A172 (cell line): Measurements from ENCODE around the gene CUBN. TPM values are rescaled to one million over a fixed set of nuclear protein-coding genes. Genes with fewer than 3 reads are reported as not detected.

Experiments
- DNase-seq: peaks from one replicate; pipeline ENCODE4 v3.0.0-alpha.2; 2015; ENCODE audit warnings: low spot score
- total RNA-seq: library from RNA; depleted of rRNA; stranded (reverse); fragments of >200 nt; shearing (Covaris generic); gene quantifications from 2 replicates; pipeline ENCODE4 v1.2.3, GENCODE V29; 2014

The CUBN gene
- total RNA-seq, 1 experiment from 2014 or later = 0.60 TPM

DNA sequence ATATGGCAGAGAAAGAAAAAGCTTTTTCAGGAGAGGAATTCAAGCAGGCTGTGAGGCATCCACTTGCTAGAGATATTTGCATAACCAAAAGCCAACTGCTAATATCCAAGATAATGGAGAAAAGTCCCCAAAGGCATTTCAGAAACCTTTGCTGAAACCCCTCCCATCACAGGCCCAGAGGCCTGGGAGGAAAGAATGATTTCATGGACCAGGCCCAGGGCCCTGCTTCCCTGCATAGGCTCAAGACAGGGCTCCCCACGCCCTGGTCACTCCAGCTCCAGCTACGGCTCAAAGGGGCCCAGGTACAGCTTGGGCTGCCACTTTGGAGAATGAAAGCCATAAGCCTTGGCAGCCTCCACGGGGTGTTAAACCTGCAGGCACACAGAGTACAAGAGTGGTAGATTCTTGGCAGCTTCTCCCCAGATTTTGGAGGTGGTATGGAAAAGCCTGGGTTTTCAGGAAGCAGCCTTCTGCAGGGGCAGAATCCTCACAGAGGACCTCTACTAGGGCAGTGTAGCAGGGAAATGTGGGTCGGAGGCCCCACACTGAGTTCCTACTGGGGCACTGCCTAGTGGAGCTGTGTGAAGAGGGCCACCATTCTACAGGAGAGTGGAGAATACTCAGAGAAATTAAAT, 306.8 kb downstream of the CUBN start:
- no peak for DNase-seq

DNA sequence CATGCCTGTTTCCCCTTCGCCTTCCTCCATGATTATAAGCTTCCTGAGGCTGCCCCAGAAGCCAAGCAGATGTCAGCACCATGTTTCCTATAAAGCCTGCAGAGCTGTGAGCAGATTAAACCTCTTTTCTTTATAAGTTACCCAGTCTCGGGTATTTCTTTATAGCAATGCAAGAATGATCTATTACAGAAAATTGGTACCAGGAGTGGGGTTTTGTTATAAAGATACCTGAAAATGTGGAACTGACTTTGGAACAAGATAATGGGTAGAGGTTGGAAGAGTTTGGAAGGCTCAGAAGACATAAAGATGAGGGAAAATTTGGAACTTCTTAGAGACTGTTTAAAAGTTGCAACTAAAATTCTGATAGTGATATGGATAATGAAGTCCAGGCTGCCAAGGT, 307.6 kb downstream of the CUBN start:
- no peak for DNase-seq

DNA sequence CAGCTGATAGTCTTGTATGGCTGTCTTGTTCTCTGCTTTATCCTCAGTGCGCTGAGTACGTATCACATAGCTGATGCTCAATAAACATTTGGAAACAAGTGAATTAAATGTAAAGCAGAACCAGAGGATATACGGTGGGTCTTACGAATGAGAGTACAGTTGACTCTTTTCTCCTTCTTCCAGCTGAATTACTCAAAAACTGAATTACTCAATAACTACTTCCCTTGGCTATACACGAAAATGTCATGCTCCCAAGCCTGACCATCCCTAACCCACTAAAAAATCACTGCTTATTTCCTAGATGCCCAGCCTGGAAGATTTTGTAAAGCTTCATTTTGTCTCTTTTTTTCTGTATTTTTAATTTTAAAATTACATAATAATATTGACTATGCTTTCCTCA, 309.2 kb downstream of the CUBN start:
- DNase-seq = no peak

DNA sequence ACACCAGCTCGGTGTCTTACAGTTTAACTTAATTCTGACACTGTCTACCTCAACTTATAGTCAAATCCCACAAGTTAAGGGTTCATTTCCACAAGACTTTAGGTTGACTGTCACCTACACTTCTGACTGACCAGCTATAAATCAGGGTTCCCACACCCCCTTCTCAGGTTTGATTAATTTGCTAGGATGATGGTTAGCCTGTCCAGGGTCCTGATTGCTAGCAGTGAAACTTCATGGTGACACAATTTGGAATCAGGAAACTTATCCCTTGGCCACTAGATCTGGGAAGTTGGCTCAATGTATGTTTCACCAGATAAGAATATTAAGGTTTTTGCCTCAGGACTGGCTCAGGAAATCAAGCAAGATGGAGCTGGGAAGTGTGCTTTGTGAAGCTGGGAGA, 309.6 kb downstream of the CUBN start:
- no peak for DNase-seq

DNA sequence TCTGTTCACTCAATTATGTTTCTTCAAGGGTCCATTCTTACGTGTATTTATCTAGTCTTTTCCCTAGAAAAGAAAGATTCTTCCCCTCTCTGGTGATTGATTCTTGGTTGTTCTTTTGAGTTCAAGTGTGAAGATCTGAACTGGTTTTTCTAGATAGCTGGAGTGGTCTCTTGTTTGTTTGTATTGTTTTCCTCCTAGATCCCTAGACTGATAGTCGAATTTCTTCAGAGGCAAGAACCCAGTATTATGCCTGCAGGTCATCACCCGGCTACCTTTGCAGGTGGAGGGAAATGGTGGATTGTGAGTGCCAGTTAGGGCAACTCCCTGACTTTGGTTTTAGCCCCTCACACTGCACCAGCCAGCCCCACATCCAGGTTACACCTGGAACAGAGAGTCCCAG, 310.2 kb downstream of the CUBN start:
- no peak for DNase-seq

DNA sequence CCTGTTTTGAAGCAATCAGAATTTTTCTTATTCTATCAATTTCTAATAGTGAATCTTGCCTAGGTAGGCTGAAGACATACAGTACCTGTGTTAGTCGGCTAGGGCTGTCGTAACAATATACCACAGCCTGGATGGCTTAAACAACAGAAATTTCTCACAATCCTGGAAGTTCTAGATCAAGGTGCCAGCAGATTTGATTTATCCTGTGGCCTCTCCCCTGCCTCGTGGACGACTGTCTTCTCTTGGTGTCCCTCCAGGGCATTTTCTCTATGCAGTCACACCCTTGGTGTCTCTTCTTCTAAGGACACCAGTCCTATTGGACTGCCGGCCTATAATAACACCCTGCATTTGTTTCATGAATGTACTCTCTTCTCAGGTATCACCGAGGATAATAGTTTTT, 310.6 kb downstream of the CUBN start:
- DNase-seq = no peak

DNA sequence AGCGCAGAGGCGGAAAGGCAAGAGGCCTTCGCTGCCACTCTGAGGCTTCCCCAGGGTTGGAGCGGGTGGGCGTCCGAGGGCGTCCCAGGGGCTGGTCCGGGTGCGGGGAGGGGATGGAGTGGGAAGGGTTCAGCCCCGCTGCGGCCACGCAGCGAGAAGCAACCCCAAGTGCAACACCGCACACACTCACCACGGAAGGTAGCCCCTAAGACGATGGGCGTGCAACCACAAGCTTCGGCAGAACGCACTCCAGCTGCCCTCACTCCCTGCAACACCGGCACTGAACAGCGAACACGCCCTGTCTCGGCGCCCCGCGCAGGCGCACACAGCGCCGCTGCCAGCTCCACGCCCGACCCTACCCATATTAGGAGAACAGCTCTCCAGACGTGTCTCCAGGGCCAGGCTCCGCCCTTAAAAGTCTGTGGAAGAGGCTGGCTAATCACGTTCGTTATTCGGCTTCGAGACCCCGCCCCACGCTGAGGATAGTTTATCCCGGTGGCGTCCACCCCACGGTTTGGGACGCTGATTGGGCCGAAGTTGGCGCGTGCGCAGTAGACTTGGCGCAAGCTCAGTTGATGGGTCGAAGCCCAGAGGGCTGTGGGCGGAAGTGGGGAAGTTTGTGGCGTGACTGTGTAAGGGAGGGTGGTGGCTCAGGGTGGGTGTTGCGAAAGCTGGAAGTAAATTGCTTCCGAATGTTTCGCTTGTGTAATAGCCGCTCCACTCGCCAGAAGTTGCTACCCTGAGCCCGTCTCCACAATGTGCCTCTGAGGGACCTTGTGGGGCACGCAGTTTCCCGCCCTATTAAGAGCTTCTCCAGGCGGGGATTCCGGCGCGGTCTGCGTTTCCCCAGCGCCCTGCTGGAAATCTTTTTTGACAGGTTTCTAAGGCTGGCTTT, 312.2 kb downstream of the CUBN start, which contains the start of gene RSU1:
Gene RSU1 (minus strand): TSS at position 300 of the 895 bp plus-strand sequence. CDS start 343 bp downstream, outside the sequence.
- peak; percentile 100 for DNase-seq

DNA sequence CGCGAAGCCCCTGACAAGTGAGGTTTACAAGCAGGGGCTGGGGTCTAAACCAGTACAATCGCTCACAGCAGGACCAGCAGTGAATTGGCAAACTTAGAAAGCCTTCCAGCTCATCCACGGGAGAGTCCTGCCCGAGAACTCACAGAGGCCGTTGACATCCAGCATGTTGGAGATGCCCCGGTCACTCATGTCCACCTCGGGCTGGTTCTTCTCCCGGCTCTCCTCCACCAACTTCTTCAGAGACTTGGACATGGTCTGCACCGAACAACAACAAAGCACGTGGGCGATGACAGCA, 312.8 kb downstream of the CUBN start:
- DNase-seq = no peak

DNA sequence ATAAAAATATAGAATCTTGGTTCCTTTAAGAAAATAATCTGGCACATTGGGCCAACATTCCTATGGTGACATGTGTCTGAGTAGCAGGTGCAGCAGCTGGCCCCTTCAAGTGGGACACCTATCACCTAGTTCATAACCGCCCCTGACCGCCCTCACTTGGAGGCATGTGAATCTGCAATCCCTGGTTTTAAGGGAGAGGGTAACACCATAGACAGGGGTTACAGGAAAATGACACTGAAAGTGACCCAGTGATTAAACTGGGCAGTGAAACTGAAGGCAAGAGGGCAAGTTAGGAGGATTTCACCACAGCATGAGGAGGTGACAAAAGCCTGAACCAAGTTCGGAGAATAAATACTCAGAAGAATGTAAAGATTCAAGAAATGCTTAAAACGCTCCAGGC, 313.4 kb downstream of the CUBN start:
- DNase-seq = no peak

DNA sequence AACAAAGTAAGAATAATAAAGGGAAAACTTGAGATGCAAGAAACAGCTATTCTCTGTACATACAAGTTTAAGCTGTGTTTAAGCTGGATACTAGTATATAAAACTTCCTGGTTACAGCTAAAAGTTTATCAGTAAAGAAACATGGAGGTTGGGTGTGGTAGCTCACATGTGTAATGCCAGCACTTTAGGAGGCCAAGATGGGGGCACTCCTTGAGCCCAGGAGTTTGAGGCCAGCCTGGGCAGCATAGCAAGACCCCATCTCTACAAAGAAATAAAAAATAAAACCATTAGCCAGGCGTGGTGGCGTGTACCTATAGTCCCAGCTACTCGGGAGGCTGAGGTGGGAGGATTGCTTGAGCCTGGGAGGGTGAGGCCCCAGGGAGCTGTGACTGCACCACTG, 315.6 kb downstream of the CUBN start:
- DNase-seq = no peak

DNA sequence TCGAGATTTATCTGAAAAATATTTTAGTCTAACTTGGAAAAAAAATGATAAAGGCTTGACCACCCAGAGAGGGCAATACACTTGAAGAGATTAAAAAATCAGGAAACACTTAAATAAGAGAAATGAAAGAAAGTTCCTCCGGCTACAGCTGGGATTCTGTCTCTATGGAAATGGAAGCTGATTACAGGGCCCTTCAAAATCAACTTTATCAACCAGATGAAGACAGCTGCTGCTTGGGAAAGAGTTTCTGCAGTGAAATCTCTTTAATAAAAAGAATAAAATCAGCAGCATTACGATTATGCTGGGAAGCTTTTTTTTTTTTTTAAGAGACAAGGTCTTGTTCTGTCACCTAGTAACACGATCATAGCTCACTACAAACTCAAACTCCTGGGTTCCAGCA, 316.9 kb downstream of the CUBN start:
- no peak for DNase-seq

DNA sequence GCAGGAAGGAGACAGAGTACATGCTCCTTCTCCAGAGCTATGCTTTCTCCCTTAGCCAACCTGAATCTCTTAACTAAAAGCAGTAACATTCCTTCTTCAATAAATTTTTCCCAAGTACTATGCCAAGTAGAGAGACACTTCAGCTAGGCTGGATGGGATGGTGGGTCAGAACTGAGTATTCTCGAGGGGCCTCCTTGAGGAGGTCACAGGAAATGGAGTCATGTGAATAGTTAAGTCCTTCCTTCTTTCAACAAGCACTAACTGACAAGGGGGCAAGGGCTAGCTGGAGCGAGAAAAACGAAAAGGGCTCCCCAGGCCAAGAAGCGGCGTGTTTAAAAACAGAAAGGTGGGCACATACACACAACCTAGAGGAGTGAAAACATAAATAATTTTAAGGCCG, 317.8 kb downstream of the CUBN start:
- DNase-seq = no peak

DNA sequence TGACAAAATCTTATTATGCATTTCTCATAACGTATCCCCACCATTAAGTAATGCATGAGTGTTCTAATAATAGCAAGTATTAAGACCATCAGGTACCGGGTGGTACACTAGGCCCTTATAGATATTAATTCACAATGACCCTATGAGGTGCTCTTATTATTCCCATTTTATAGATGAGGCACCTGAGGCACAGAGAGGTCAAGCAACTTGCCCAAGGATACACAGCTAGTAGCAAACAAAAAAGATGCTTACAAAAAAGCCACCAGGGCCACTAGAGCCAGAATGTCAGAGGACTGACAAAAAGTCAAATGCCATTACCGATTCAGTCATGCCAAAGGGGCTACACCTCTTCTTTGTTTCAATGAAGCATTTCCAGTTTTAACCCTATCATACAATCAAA, 318.3 kb downstream of the CUBN start:
- DNase-seq = no peak

DNA sequence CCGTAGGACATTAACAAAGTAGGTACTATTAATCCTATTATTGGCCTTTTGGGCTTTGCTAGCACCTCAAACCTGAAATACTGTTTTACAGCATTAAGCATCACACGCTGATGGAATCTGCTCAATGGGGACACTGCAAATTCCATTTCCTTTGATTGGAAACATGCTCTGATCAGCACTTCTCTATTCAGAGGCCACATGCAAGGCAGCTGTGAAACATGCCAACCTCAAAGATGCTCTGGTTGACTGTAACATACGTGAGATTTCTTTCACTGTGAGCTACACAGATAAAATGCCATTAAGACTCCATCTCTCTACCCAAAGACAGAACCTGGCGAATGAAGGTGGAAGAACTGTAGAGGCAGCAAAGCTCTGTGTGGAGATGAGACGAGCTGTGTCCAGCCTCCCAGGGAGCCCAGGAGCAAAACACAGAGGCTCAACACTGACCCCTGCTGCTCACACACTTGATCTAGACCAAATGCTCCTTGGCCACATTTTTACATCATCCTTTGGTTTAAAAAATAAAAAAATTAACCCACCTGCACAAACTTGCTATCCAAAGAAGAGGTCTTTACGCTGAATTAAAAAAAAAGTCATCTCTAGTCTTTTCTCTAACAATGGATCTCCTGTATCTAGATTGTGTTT, 320.4 kb downstream of the CUBN start:
- no peak for DNase-seq

DNA sequence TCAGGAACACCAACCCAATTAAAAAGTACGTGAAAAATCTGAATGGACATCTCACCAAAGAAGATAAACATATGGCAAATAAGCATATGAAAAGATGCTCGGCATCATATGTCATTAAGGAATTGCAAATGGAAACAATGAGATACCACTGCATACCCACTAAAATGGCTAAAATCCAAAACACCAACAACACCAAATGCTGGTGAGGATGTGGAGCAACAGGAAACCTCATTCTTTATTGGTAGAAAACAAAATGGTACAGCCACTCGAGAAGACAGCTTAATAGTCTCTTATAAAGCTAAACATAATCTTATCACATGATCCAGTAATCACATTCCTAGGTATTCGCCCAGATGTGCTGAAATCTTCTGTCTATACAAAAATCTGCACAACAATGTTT, 325.5 kb downstream of the CUBN start:
- DNase-seq = no peak

DNA sequence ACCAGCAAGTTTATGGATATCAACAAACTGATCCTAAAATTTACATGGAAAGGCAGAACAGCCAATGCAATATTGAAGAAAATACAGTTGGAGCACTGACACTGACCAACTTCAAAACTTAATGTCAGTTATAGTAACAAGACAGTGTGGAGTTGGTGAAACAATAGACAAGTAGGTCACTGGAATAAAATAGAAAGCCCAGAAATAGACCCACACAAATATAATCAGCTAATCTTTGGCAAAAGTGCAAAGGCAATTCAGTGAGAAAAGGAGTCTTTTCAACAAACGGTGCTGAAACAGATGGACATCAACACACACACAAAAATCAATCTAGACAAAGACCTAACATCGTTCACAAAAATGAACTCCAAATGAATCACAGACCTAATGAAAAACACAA, 326.1 kb downstream of the CUBN start:
- no peak for DNase-seq

DNA sequence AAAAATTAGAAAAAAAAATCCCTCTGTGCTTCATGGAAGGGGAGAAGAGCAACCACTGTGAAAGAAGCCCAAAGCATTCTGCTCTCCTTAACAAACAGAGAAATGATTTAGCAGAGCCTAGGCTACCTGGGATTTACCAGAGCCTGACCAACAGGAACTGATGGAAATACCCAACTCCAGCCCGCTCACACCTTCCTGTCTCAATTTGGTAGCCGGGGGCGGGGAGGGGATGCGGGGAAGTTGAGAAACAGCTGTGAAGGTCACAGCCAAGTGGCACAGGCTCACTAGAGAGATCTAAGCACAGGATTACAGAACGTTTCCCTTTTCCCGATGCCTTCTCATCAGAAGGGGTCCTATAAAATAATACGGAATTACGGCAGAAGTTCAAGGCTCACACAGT, 330.0 kb downstream of the CUBN start:
- DNase-seq = no peak

DNA sequence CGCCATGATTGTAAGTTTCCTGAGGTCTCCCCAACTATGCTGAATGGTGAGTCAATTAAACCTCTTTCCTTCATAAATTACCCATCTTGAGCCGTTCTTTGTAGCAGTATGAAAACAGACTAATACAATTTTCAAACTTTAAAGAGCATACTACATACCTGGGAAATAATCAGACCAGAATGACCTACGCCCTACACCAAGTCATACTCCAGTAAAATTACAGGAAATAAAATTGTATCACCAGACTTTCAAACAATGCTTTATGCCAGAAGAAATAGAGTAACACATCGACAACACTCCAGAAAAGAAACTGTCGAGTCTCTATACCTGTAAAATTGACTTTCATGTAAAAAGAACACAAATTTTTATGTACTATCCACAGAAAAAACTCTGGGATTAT, 331.0 kb downstream of the CUBN start:
- DNase-seq = no peak

DNA sequence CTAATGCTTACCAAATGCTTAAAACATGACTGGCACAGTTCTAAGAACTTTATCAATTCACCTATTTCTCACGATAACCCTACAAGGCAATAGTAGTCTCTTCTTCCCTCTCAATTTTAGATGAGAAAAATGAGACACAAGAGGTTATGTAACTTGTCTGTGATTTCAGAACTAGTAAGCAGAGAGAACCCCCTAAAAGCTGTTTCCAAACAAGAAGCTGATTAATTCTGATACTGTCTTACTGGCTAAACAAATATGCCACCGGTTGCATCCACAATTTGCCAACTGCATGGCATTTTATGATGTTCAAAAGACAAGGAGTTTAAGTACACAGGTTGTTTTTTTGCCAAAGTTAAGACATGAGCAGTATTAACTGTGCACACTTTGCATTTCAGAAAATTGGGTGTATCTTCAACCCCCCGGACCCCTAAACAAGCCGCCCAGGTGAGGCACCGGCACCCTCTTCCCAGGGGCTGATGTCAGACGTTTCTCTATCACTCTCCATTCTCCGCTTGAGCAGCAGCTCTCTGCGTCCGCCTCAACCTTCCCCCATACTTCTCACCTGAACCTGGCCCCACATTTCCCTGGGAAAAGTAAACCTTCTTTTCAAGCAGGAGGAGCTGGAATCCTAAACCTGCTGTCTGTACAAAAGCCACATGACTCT, 334.1 kb downstream of the CUBN start:
- no peak for DNase-seq

DNA sequence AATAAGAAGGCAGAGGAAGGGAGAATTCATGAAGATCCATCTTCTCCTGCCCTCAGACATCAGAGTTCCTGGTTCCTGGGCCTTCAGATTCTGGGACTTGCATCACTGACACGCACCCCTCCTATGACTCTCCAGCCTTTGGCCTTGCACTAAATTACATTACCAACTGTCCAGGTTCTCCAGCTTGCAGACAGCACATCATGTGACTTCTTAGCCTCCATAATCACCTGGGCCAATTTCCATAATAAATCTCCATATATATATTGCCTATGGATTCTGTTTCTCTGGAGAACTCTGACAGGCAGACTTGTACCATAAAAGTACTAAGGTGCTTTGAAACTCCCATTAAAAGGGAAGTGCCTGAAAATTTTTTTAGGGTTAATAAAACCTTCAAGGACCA, 335.6 kb downstream of the CUBN start:
- DNase-seq = no peak

DNA sequence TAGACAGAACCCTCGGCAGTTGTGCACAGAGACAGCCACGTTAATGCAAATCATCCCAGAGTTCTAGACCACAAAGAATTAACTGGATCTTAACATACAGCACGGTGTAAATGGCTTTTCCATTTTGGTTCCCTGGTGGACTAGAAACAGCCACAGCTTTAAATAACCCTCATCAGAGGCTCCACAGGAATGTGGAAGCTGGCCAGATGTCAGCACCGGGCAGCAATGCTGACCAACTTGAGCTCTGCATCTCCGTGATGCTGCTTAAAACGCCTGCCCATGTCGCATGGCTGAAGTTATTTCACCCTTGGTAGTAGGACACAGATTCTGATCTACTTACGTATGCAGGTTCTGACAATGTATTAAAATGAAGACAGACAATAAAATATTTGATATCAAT, 336.9 kb downstream of the CUBN start:
- DNase-seq = peak; percentile 67

DNA sequence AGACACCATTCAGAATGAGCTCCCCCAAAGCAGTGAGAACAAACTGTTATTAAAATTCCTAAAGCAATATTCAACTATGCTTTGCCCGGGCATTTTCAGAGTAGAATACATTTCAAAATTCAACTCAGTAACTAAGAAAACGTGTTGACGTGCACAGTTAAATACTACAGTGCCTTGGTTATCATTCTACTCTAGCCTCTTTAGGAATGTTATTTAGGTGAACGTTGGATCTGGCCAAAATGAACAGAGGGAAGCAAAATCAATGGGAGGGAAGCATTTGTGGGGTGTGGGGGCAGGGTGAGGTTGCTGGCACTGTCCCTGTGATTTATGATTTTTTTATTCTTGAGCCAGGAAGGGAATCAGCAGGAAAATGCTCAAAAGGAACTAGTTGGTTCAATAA, 339.8 kb downstream of the CUBN start:
- DNase-seq = no peak

DNA sequence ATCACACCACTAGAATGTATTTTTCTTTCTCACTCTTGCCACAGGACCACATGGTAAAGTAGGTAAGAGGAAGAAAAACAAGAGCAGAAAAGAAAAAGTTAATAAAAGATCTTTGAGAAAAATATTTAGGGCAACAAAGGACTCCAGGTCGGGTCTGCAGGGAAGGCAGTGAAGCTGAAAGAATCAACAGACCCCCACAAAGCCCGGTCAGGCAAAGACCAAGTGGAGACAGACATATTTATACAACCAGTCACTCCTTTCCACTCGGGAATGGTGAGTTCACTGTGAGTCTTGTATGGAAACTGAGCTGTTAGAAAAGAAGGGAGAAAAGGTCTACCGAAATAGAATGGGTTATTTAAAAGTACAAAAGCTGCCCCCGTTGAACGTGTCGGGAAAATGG, 340.4 kb downstream of the CUBN start:
- no peak for DNase-seq
